Omental fat pad (tissue), 4 donors: ENCODE measurements around the gene FIGNL2. TPM values are rescaled to one million over a fixed set of nuclear protein-coding genes. Genes with fewer than 3 reads are reported as not detected.

Experiments
- ATAC-seq: fragments of 150-250 bp; one replicate; pipeline ENCODE4 v1.9.1; 2016; ENCODE audit warnings: mild to moderate bottlenecking, moderate library complexity; ENCODE audit not compliant: low FRiP score
- DNase-seq: peaks from one replicate; pipeline ENCODE4 v3.0.0-alpha.2; 2019; ENCODE audit warnings: low spot score
- total RNA-seq, 4 donors: library from RNA; depleted of rRNA; stranded (reverse); fragments of >200 nt; gene quantifications; one replicate each; pipeline ENCODE4 v1.1.0, GENCODE V29; 2016
- TF ChIP-seq, protein P1 (sequence below), 3 donors: fragments of 450-650 bp; IDR thresholded peaks; one replicate each; pipeline ENCODE4 v1.5.1; 2016 to 2017; ENCODE audit warnings: antibody characterized with exemption in 3 of 3, mild to moderate bottlenecking in 3 of 3, moderate library complexity in 2 of 3

FIGNL2 gene
- total RNA-seq, 4 donors from 2014 or later: 0.24 to 0.63 (median 0.63) TPM; not detected in 1

DNA sequence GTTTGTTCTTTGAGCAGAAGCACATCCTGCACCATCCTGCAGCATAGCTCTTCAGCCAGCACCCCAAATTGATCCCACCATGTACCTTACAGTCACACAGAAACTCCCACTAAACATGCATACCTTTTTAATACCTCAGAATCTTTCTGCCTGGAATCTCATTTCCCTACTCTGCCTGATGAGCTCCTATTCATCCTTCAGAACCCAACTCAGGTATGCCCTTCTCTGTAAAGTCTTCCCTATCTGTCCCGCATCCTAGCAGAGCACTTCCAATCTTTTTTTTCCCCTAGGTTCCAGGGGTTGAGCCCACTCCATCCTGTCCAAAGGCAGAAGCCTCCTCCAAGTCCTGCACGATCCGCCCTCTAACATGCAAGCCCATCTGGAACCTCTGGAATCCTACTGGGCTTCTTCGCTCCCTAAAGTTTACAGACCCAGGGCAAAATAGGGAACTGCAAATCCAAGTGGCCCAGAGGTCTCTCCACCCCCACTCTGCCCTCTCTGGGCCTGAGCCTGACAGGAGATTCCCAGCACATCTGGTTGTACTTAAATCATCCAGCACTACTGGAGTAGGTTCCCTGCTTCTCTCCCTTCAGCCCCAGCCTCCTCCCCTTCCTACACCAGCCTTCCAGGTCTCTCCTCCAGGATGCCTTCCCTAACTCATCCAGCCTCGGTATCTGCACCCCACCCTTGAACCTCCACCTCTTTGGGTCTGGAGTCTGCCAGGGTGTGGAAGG, 4.1 kb upstream of the FIGNL2 start:
- TF ChIP-seq, protein P1, sequence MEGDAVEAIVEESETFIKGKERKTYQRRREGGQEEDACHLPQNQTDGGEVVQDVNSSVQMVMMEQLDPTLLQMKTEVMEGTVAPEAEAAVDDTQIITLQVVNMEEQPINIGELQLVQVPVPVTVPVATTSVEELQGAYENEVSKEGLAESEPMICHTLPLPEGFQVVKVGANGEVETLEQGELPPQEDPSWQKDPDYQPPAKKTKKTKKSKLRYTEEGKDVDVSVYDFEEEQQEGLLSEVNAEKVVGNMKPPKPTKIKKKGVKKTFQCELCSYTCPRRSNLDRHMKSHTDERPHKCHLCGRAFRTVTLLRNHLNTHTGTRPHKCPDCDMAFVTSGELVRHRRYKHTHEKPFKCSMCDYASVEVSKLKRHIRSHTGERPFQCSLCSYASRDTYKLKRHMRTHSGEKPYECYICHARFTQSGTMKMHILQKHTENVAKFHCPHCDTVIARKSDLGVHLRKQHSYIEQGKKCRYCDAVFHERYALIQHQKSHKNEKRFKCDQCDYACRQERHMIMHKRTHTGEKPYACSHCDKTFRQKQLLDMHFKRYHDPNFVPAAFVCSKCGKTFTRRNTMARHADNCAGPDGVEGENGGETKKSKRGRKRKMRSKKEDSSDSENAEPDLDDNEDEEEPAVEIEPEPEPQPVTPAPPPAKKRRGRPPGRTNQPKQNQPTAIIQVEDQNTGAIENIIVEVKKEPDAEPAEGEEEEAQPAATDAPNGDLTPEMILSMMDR (IDR thresholded peaks at IDR 0.05): no peak
- DNase-seq (no peak), ATAC-seq (no peak)

DNA sequence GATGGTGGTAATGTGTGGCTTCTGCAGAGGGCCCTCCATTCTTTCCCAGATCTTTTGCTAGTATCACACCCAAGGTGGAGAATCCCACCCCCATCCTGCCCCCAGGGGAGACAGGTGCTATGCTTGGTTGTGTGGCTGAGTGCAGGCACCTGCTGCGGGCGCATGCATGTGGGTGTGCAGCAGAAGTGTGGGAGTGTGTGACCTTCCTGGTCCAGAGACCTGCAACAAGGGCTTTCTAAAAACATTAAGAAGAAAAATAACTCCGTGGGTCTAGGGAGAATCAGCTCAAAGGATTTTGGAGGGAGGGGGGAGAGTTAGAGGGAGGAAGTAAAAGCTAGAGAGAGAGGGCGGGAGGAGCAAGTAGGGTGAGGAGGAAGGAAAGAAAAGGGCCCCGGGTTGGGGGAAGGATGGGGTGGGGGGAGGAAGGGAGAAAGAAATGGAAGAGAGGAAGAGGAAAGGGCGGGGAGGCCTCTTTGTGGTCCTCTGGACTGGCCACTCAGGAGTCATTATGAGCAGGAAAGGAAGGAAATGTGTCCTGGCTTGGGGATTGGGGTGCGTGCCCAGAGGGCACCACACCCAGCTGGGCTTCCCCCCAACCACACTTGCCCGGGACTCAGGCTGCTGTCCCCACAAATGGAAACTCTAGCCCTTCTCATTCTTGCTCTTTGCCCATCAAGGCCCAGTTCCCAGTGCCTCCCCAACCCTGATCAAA, 3.1 kb upstream of the FIGNL2 start:
- DNase-seq (no peak), ATAC-seq (no peak)
- TF ChIP-seq, protein P1 (IDR thresholded peaks at IDR 0.05): no peak

- TF ChIP-seq, protein P1 (IDR thresholded peaks at IDR 0.05): no peak
- ATAC-seq: no peak
Measured at GRCh38 chr12:51850965-51851299, 2.4 kb upstream of the FIGNL2 start.

DNA sequence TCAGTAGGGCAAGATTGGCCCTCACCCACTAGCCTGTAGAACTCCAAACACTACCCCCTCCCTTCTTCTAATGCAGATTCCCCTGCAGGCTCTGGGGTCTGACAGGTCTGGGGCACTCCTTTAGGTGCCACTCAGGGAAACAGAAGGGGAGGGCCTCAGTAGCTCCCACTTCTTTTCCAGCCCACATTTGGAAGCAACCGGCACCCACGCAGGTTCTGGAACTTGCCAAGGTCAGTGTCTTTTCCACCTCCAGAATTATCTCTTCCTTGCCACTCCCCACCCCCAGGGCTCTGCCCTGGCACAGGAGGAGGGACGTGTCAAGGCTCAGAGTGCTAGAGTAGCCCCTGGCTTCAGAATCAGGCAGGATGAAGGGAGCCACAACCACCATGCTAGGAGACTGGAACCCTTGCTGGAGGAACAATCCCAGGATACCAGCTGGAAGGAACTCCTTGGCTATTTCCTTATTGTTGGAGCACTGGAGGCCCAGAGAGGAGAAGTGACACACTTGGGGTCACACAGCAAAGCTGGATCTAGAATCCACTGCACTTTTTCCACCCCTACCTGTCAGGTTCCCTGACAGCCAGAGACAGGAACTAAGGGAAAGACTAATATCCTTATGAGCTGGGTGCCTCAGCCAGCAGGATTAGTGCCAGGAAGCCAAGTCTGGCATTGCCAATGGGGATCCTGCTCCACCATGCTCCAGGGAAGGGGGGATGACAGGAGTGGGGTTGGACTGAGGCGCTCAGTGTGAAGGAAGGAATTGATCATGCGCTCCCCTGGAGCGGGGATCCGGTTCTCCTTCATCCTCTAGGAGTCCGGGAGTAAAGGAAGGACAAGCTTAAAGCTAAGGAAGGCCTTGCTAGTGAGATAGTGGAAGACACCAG, 1.8 kb upstream of the FIGNL2 start:
- ATAC-seq (no peak), DNase-seq (no peak)
- TF ChIP-seq, protein P1 (IDR thresholded peaks at IDR 0.05): no peak

More at GRCh38 chr12:51850965-51851299, 2.4 kb upstream of the FIGNL2 start:
- DNase-seq: no peak

GRCh38 chr12:51848841-51849735, 570 bp upstream of the FIGNL2 start:
- TF ChIP-seq, protein P1 (IDR thresholded peaks at IDR 0.05): no peak
- ATAC-seq (no peak), DNase-seq (no peak)

DNA sequence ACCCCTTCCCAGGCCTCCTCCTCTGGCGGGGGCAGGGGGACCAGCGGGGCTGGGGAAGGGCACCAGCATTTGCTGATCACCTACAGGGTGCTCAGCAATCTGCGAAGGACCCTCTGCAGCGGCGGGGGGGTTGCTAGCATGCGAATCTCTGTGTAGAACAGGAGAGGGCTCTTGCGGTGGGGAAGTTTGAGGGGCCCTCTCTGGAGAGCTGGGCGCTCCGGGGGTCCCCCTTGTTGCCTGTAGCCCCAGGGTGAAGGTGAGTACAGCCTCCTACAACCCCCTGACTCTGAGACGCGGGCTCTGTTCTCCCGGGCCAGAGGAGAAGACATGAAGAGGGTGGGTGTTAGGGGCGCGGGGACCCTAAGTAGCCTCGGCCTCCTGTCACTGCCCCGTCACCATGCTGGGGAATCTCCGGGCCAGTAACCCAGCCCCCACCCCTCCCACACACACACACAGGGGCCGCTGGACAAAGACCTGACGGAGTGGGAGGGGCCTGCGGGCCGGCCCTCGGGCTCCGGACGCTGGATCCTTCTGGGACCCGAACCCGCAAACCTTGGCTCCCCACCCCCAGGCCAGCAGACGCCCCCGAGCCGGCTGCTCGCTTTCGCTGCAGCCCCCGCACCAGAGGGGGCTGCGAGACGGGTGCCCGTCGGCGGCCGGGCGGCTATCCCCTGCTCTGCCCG, 734 bp downstream of the FIGNL2 start:
- DNase-seq (no peak), ATAC-seq (peak; percentile 46)

More for the DNA sequence above, 734 bp downstream of the FIGNL2 start:
- TF ChIP-seq, protein P1 (IDR thresholded peaks at IDR 0.05): no peak
